IMR-90 (cell line): ENCODE measurements around the gene ATRX. TPM values are rescaled to one million over a fixed set of nuclear protein-coding genes. Genes with fewer than 3 reads are reported as not detected.
A peak's percentile ranks its signal among the peaks of the same experiment; 100 is the strongest.

Experiments used
- ATAC-seq: fragments of 200-7000 bp; cut with Tn5 transposase; 2 replicates; pipeline ENCODE4 v1.9.1; 2020; ENCODE audit warnings: low read depth, mild to moderate bottlenecking, moderate library complexity
- BruUV-seq: library from RNA; stranded (reverse); fragments of 400-500 nt; replicated peaks from 2 replicates; lab custom pipeline; 2021; lab: Mats Ljungman, UMichigan
- CTCF ChIA-PET: fragments of 300-600 bp; formaldehyde crosslinking; extraction: SDS; loops from one replicate; lab custom pipeline; 2021; ENCODE audit warnings: antibody characterized with exemption; lab: Yijun Ruan, JAX
- POLR2A ChIA-PET: fragments of 300-600 bp; sonication (Branson Sonifier 250); formaldehyde crosslinking; loops from one replicate; lab custom pipeline; 2022; ENCODE audit warnings: antibody characterized with exemption; ENCODE audit not compliant: unreplicated experiment; lab: Charles Lee
- DNase-seq: peaks from one replicate; pipeline ENCODE4 v3.0.0; 2013
- H2AFZ ChIP-seq: replicated peaks from 2 replicates; pipeline ENCODE3; 2013; ENCODE audit warnings: low read length, mild to moderate bottlenecking; ENCODE audit not compliant: poor library complexity
- H2AK5ac ChIP-seq: 2 replicates; pipeline ENCODE4 v1.6.1; 2013; ENCODE audit warnings: low read depth, low read length, inconsistent platforms
- H2AK9ac ChIP-seq: replicated peaks from 2 replicates; pipeline ENCODE3; 2013; ENCODE audit warnings: mild to moderate bottlenecking, low read depth, low read length, moderate library complexity; ENCODE audit not compliant: poor library complexity
- H2BK120ac ChIP-seq: 2 replicates; pipeline ENCODE4 v1.6.1; 2013; ENCODE audit warnings: low read depth, low read length, inconsistent platforms
- H2BK15ac ChIP-seq: 3 replicates; pipeline ENCODE4 v1.6.1; 2013; ENCODE audit warnings: low read depth, low read length, inconsistent platforms
- H2BK20ac ChIP-seq: 2 replicates; pipeline ENCODE4 v1.6.1; 2013; ENCODE audit warnings: low read depth, mild to moderate bottlenecking, inconsistent platforms, low read length, moderate library complexity
- H2BK5ac ChIP-seq: 2 replicates; pipeline ENCODE4 v1.6.1; 2013; ENCODE audit warnings: mild to moderate bottlenecking, low read depth, low read length, inconsistent platforms; ENCODE audit not compliant: poor library complexity, severe bottlenecking
- H3K14ac ChIP-seq: replicated peaks from 2 replicates; pipeline ENCODE4 v1.6.1; 2013; ENCODE audit warnings: low read depth, low read length, inconsistent platforms
- H3K18ac ChIP-seq: 2 replicates; pipeline ENCODE4 v1.6.1; 2013; ENCODE audit warnings: low read depth, low read length, control low read depth
- H3K23ac ChIP-seq: 2 replicates; pipeline ENCODE4 v1.6.1; 2013; ENCODE audit warnings: low read depth, low read length, inconsistent platforms
- H3K27ac ChIP-seq: 2 replicates; pipeline ENCODE4 v1.5.1; 2013; ENCODE audit warnings: mild to moderate bottlenecking, control low read depth, low read length; ENCODE audit not compliant: insufficient read depth
- H3K27me3 ChIP-seq: 2 replicates; pipeline ENCODE4 v1.6.1; 2013; ENCODE audit warnings: low read length; ENCODE audit not compliant: control insufficient read depth, insufficient read depth
- H3K36me3 ChIP-seq: 2 replicates; pipeline ENCODE4 v1.6.1; 2013; ENCODE audit warnings: low read length, mixed read lengths; ENCODE audit not compliant: control insufficient read depth, insufficient read depth
- H3K4ac ChIP-seq: 2 replicates; pipeline ENCODE4 v1.6.1; 2013; ENCODE audit warnings: low read depth, low read length, inconsistent platforms
- H3K4me1 ChIP-seq: 2 replicates; pipeline ENCODE4 v1.6.1; 2013; ENCODE audit warnings: low read length, mixed read lengths; ENCODE audit not compliant: control insufficient read depth, insufficient read depth
- H3K4me2 ChIP-seq: 2 replicates; pipeline ENCODE4 v1.6.1; 2013; ENCODE audit warnings: low read depth, mild to moderate bottlenecking, control low read depth, low read length, moderate library complexity
- H3K4me3 ChIP-seq: 2 replicates; pipeline ENCODE4 v1.5.1; 2013; ENCODE audit warnings: low read depth, mild to moderate bottlenecking, control low read depth, low read length, moderate library complexity; ENCODE audit not compliant: insufficient read depth
- H3K56ac ChIP-seq: 2 replicates; pipeline ENCODE4 v1.6.1; 2013; ENCODE audit warnings: low read length, inconsistent platforms; ENCODE audit not compliant: insufficient read depth; ENCODE audit errors: extremely low read depth
- H3K79me1 ChIP-seq, 2 experiments: 2 replicates each; pipeline ENCODE4 v1.6.1; 2013; ENCODE audit warnings: low read length in 2 of 2, inconsistent platforms in 1 of 2, low read depth in 1 of 2
- H3K9ac ChIP-seq: 2 replicates; pipeline ENCODE4 v1.6.1; 2013; ENCODE audit warnings: low read depth, low read length, control low read depth
- H3K9me1 ChIP-seq: 2 replicates; pipeline ENCODE4 v1.6.1; 2013; ENCODE audit warnings: low read length, inconsistent platforms; ENCODE audit not compliant: insufficient read depth
- H3K9me3 ChIP-seq: 2 replicates; pipeline ENCODE4 v1.6.1; 2013; ENCODE audit warnings: low read length; ENCODE audit not compliant: control insufficient read depth, insufficient read depth
- H4K20me1 ChIP-seq: 2 replicates; pipeline ENCODE4 v1.6.1; 2013; ENCODE audit warnings: low read length, inconsistent platforms; ENCODE audit not compliant: insufficient read depth
- H4K5ac ChIP-seq: 2 replicates; pipeline ENCODE4 v1.6.1; 2013; ENCODE audit warnings: mild to moderate bottlenecking, low read depth, low read length, control low read depth
- H4K8ac ChIP-seq, 2 experiments: 2 replicates each; pipeline ENCODE4 v1.6.1; 2013; ENCODE audit warnings: low read depth in 2 of 2, low read length in 2 of 2, control low read depth in 1 of 2, inconsistent platforms in 1 of 2
- H4K91ac ChIP-seq: 2 replicates; pipeline ENCODE4 v1.6.1; 2013; ENCODE audit warnings: low read depth, low read length, inconsistent platforms; ENCODE audit not compliant: insufficient read depth
- CEBPB ChIP-seq: IDR thresholded peaks from 2 replicates; pipeline ENCODE4 v1.6.1; 2012; ENCODE audit warnings: low read depth, low read length, improper control_type of control experiment
- RAD21 ChIP-seq: IDR thresholded peaks from 2 replicates; pipeline ENCODE4 v1.6.1; 2012; ENCODE audit warnings: low read length, improper control_type of control experiment
- WGBS, 2 experiments: methylation state at CpG; one replicate each; pipeline versions ENCODE4 v1.1.5 to v1.1.7; 2013; ENCODE audit warnings: missing lambda C conversion rate in 2 of 2; ENCODE audit not compliant: insufficient read length in 1 of 2; ENCODE audit errors: extremely low coverage in 2 of 2; 5-methylcytosine and 5-hydroxymethylcytosine counted together
- dilution Hi-C: fragments of 300-500 bp; cut with HindIII; formaldehyde crosslinking; loops from one replicate; pipeline ENCODE4 v1.14.3; 2018; ENCODE audit warnings: low sequenced_read_pairs; ENCODE audit not compliant: unreplicated experiment
- in situ Hi-C: fragments of 300-500 bp; cut with MboI; formaldehyde crosslinking; loops from 3 replicates; pipeline ENCODE4 v1.14.3; 2019; ENCODE audit warnings: low sequenced_read_pairs, inconsistent platforms, mixed read lengths
- intact Hi-C: fragments of 100-400 bp; cut with micrococcal nuclease; formaldehyde crosslinking; loops from 2 replicates; pipeline ENCODE4 v1.10.0; 2022
- polyA plus RNA-seq, 3 experiments: library from polyadenylated mRNA; depleted of rRNA; stranded (reverse); fragments of >200 nt; gene quantifications; 2 replicates each; pipeline ENCODE4 v1.2.3, GENCODE V29; 2012; ENCODE audit warnings: low replicate concordance in 1 of 3
- total RNA-seq: library from RNA; depleted of rRNA; stranded (reverse); fragments of >200 nt; gene quantifications from 2 replicates; pipeline ENCODE4 v1.2.3, GENCODE V29; 2012
- TF ChIP-seq, protein P1 (sequence below): conservative IDR thresholded peaks from 2 replicates; pipeline ENCODE4 v1.5.1; 2012; ENCODE audit warnings: mild to moderate bottlenecking, low read depth, low read length, improper control_type of control experiment

The ATRX gene
- total and polyA plus RNA-seq, 2 of the 4 experiments (the other 2 are of a cell fraction): 20.7 to 73.8 TPM

- intact Hi-C loops (no loop called here), dilution Hi-C loops (no loop called here), in situ Hi-C loops (no loop called here)
- Histone ChIP-seq H4K91ac (no peak overlapping the region), H3K23ac (no peak overlapping the region), H3K27ac (no peak overlapping the region), H2BK15ac (no peak overlapping the region), H3K9me1 (no peaks in the 10 kb centered on the region), H2BK5ac (no peak overlapping the region), H3K14ac (no peak overlapping the region), H3K4me2 (no peak overlapping the region), H2BK20ac (no peak overlapping the region), H2AK9ac (no peak overlapping the region), H2AFZ (no peak overlapping the region), H3K9me3 (no peaks in the 10 kb centered on the region), H3K36me3 (0 out of 2 replicates have a peak, but pooled peaks cover 2% of the 10 kb centered on the region), H4K20me1 (no peaks in the 10 kb centered on the region), H3K79me1 (no peaks in the 10 kb centered on the region; a peak in 1 of 4 replicates), H3K27me3 (no peaks in the 10 kb centered on the region), H3K4me3 (no peak overlapping the region), H3K9ac (no peak overlapping the region), H4K5ac (no peak overlapping the region), H4K8ac (no peak overlapping the region), H2AK5ac (no peak overlapping the region), H2BK120ac (no peak overlapping the region), H3K18ac (no peak overlapping the region), H3K4ac (no peak overlapping the region), H3K56ac (no peak overlapping the region), H3K4me1 (no peaks in the 10 kb centered on the region)
- CTCF ChIA-PET: no interaction called here
- TF ChIP-seq CEBPB (no peak), RAD21 (peak; percentile 35; the same call in 1 of the 2 replicates)
- TF ChIP-seq, protein P1, sequence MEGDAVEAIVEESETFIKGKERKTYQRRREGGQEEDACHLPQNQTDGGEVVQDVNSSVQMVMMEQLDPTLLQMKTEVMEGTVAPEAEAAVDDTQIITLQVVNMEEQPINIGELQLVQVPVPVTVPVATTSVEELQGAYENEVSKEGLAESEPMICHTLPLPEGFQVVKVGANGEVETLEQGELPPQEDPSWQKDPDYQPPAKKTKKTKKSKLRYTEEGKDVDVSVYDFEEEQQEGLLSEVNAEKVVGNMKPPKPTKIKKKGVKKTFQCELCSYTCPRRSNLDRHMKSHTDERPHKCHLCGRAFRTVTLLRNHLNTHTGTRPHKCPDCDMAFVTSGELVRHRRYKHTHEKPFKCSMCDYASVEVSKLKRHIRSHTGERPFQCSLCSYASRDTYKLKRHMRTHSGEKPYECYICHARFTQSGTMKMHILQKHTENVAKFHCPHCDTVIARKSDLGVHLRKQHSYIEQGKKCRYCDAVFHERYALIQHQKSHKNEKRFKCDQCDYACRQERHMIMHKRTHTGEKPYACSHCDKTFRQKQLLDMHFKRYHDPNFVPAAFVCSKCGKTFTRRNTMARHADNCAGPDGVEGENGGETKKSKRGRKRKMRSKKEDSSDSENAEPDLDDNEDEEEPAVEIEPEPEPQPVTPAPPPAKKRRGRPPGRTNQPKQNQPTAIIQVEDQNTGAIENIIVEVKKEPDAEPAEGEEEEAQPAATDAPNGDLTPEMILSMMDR: peak; percentile 43
- ATAC-seq (no peak; the same call in 1 of the 2 replicates), DNase-seq (peak; percentile 48)
- BruUV-seq: no TSS peak
- WGBS, 2 experiments: no CpG with 5 or more reads among the region's 1 CpG
- POLR2A ChIA-PET: no interaction called here
Observed at GRCh38 chrX:77597090-77597489, 188.9 kb downstream of the ATRX start.
